K562 (cell line): ENCODE data around the gene GNAQ. TPM values are rescaled to one million over a fixed set of nuclear protein-coding genes. Genes with fewer than 3 reads are reported as not detected.
A peak's percentile ranks its signal among the peaks of the same experiment; 100 is the strongest.

Source experiments
- CBX8 ChIP-seq: fragments of 200-600 bp; sonication (generic); IDR thresholded peaks from 2 replicates; pipeline ENCODE4 v1.6.1; 2012; ENCODE audit warnings: borderline replicate concordance, mixed run types, low read depth, mild to moderate bottlenecking, moderate library complexity, mixed read lengths, low read length, control low read depth, inconsistent platforms; ENCODE audit not compliant: poor library complexity, severe bottlenecking; ENCODE audit errors: extremely low read depth
- ERF ChIP-seq: fragments of 450-650 bp; formaldehyde crosslinking; IDR thresholded peaks from 2 replicates; pipeline ENCODE4 v1.4.0; 2020; ENCODE audit warnings: mild to moderate bottlenecking, mixed read lengths
- HCFC1 ChIP-seq: IDR thresholded peaks from 2 replicates; pipeline ENCODE4 v1.6.1; 2012; ENCODE audit warnings: low read depth, low read length, improper control_type of control experiment
- HINFP ChIP-seq: fragments of 450-650 bp; conservative IDR thresholded peaks from 2 replicates; pipeline ENCODE4 v1.6.1; 2016; ENCODE audit warnings: missing genetic modification characterization, low read depth, mild to moderate bottlenecking, control low read depth, missing compliant biosample characterization
- HOMEZ ChIP-seq: fragments of 250-450 bp; sonication (Bioruptor Pico); IDR thresholded peaks from 2 replicates; pipeline ENCODE4 v1.4.0; 2020; ENCODE audit warnings: mild to moderate bottlenecking, moderate library complexity
- KLF16 ChIP-seq: IDR thresholded peaks from 2 replicates; pipeline ENCODE4 v1.6.1; 2016; ENCODE audit warnings: antibody characterized with exemption
- MBD2 ChIP-seq: sonication (generic); IDR thresholded peaks from 2 replicates; pipeline ENCODE4 v1.6.1; 2016; ENCODE audit warnings: low read depth, borderline replicate concordance
- NR2C2 ChIP-seq, 2 experiments: fragments of 200-800 bp in 1 of 2; sonication (Bioruptor generic) in 1 of 2; sonication (generic) in 1 of 2; formaldehyde crosslinking in 1 of 2; IDR thresholded peaks; 2 replicates each; pipeline versions ENCODE4 v1.6.1 to v1.8.0; 2016 to 2022; ENCODE audit warnings: mild to moderate bottlenecking in 1 of 2, missing compliant biosample characterization in 1 of 2, missing genetic modification characterization in 1 of 2, missing genetic modification reagents in 1 of 2
- RBM17 ChIP-seq: fragments of 200-400 bp; formaldehyde crosslinking; IDR thresholded peaks from 2 replicates; pipeline ENCODE4 v1.6.1; 2017; ENCODE audit warnings: low read depth, mild to moderate bottlenecking, low read length, borderline replicate concordance
- RREB1 ChIP-seq: fragments of 250-450 bp; sonication (Bioruptor Pico); IDR thresholded peaks from 2 replicates; pipeline ENCODE4 v1.4.0; 2020
- ZMIZ1 ChIP-seq, 2 experiments: fragments of 150-350 bp in 1 of 2; IDR thresholded peaks; 2 replicates each; pipeline ENCODE4 v1.6.1; 2012 to 2016; ENCODE audit warnings: low read depth in 2 of 2, low read length in 2 of 2, mild to moderate bottlenecking in 1 of 2, moderate library complexity in 1 of 2
- ZNF280B ChIP-seq: fragments of 250-450 bp; sonication (Bioruptor Pico); IDR thresholded peaks from 2 replicates; pipeline ENCODE4 v1.5.1; 2021; ENCODE audit warnings: mild to moderate bottlenecking
- polyA plus RNA-seq, 8 experiments: library from polyadenylated mRNA; depleted of rRNA in 4 of 8; stranded (reverse) in 5 of 8; unstranded in 3 of 8; fragments of >200 nt; fragmentation: Nextera tagmentation in 2 of 8; fragmentation: Illumina TruSeq in 1 of 8; extraction: Ambion mirVana in 2 of 8; extraction: Trizol in 1 of 8; gene quantifications; 2 replicates each; pipeline versions ENCODE4 v1.2.1 to v1.2.3, GENCODE V29; 2011 to 2014; ENCODE audit warnings: inconsistent platforms in 1 of 8, missing spikeins in 1 of 8
- total RNA-seq, 7 experiments: library from RNA; depleted of rRNA in 6 of 7; stranded (reverse); fragments of >200 nt in 6 of 7; fragmentation: Illumina TruSeq in 2 of 7; extraction: Trizol in 2 of 7; gene quantifications; 2 replicates each; pipeline versions ENCODE4 v1.2.1 to v1.2.3, GENCODE V29; 2011 to 2021; ENCODE audit warnings: low replicate concordance in 1 of 7

The GNAQ gene
- total and polyA plus RNA-seq, 9 of the 15 experiments (the other 6 are each of a cell fraction or from before 2014, with no cell fraction given): 4.8 to 27.9 (median 17.5) TPM

- no peak for TF ChIP-seq RREB1 (CRISPR knock-in tag)
- no peak for TF ChIP-seq HCFC1
- TF ChIP-seq HOMEZ (CRISPR knock-in tag): no peak
- peak; percentile 22; the same call in 1 of the 2 replicates for TF ChIP-seq MBD2
- TF ChIP-seq ZNF280B (CRISPR knock-in tag): no peak
- TF ChIP-seq CBX8: no peak
- TF ChIP-seq ERF (CRISPR knock-in tag): no peak
- TF ChIP-seq KLF16: no peak
- TF ChIP-seq ZMIZ1 (IDR thresholded peaks at IDR 0.05; ENCODE audit: low read depth in 2 of 2, low read length in 2 of 2): 0 out of 4 replicates have a peak, but pooled peaks of 1 of the 2 experiments have one; percentile 24
- TF ChIP-seq RBM17: no peak
- no peak for TF ChIP-seq HINFP
- TF ChIP-seq NR2C2 (CRISPR knock-in tag; IDR thresholded peaks at IDR 0.05): no peak
- TF ChIP-seq NR2C2 (tag; IDR thresholded peaks at IDR 0.05): no peak
These were observed 122.3 kb downstream of the GNAQ start (continued) for GRCh38 chr9:77909306-77909705.
